Activated CD4-positive, alpha-beta T cell treated with anti-CD3 and anti-CD28 coated beads for 24 hours (primary cell): ENCODE measurements around the gene CASQ1.

Source experiments
- DNase-seq, 2 donors: peaks; one replicate each; pipeline ENCODE4 v3.0.0-alpha.2; 2020; ENCODE audit warnings: low read depth in 2 of 2

CASQ1 gene

GRCh38 chr1:160189649-160190625, at the start of gene CASQ1:
TSS of gene CASQ1 (plus strand) at chr1:160190575. CDS start at chr1:160190752, 177 bp downstream.
- DNase-seq, result no peak

- no peak for DNase-seq
Measured at GRCh38 chr1:160143695-160144094, 46.7 kb upstream of the CASQ1 start.

GRCh38 chr1:160144921-160145320, 45.5 kb upstream of the CASQ1 start:
- no peak for DNase-seq

GRCh38 chr1:160146107-160146506, 44.3 kb upstream of the CASQ1 start:
- DNase-seq, result no peak

GRCh38 chr1:160148121-160148520, 42.3 kb upstream of the CASQ1 start:
- DNase-seq, result no peak

- no peak for DNase-seq
Measured at GRCh38 chr1:160149233-160149632, 41.1 kb upstream of the CASQ1 start.

GRCh38 chr1:160149716-160150115, 40.7 kb upstream of the CASQ1 start:
- DNase-seq, result no peak

GRCh38 chr1:160151303-160151702, 39.1 kb upstream of the CASQ1 start, which contains the start of gene ATP1A4:
TSS of gene ATP1A4 (plus strand) at chr1:160151603. CDS start at chr1:160152041, 438 bp downstream.
- DNase-seq, result no peak

GRCh38 chr1:160154790-160155189, 35.6 kb upstream of the CASQ1 start:
- DNase-seq, result no peak

- no peak for DNase-seq
Measured at GRCh38 chr1:160156361-160156760, 34.0 kb upstream of the CASQ1 start.

- no peak for DNase-seq
Measured at GRCh38 chr1:160157174-160157573, 33.2 kb upstream of the CASQ1 start.

GRCh38 chr1:160158031-160158430, 32.3 kb upstream of the CASQ1 start:
- DNase-seq, result no peak

GRCh38 chr1:160158534-160158933, 31.8 kb upstream of the CASQ1 start:
- DNase-seq, result no peak

GRCh38 chr1:160159846-160160245, 30.5 kb upstream of the CASQ1 start:
- DNase-seq, result no peak

- no peak for DNase-seq
Measured at GRCh38 chr1:160161965-160162705, 28.2 kb upstream of the CASQ1 start.

- DNase-seq, result no peak
Measured at GRCh38 chr1:160162931-160163330, 27.4 kb upstream of the CASQ1 start.

- no peak for DNase-seq
Measured at GRCh38 chr1:160163615-160164014, 26.8 kb upstream of the CASQ1 start.

GRCh38 chr1:160164121-160164520, 26.3 kb upstream of the CASQ1 start:
- DNase-seq, result no peak

- no peak for DNase-seq
Measured at GRCh38 chr1:160166166-160166868, 24.1 kb upstream of the CASQ1 start.

GRCh38 chr1:160167056-160167455, 23.3 kb upstream of the CASQ1 start:
- DNase-seq, result no peak

- no peak for DNase-seq
Measured at GRCh38 chr1:160167580-160167979, 22.8 kb upstream of the CASQ1 start.

- DNase-seq, result no peak
Measured at GRCh38 chr1:160168016-160168415, 22.4 kb upstream of the CASQ1 start.
